Measurements from ENCODE around the gene LAMB3. TPM values are rescaled to one million over a fixed set of nuclear protein-coding genes. Genes with fewer than 3 reads are reported as not detected.

The LAMB3 gene
- total and polyA plus RNA-seq, 10 of the 15 experiments (the other 5 are each of a cell fraction or from before 2014, with no cell fraction given): 0.04 to 1.8 (median 0.10) TPM; not detected in 1

DNA sequence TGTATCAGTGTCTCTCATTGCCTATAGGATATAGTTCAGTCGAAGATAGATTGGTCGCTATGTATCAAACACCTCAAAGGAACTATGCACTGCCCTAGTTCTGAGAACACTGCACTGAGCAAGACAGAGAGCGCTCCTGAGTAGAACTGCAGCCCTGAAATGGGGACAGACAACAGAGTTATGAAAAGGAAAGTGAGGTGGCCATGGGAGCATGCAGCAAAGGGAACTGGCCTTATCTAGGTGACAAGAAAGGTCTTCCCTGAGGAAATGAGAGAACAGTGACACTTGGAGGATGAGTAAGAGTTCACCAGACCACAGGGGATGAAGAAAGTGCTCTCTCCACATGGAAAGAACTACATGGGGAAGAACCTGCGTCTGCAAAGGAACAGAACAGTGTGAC is 15.5 kb upstream of the LAMB3 start:
- no peak overlapping the region for H3K4me2 ChIP-seq (ENCODE audit: control insufficient read depth, insufficient read depth)
- CTCF ChIA-PET: interaction anchor here (1.0 to 5.6 kb wide), 3 partner anchors 14 to 24 kb away, joined by 3 to 30 read pairs (median 3); no protein-coding TSS in a partner anchor

More for the DNA sequence above, 15.5 kb upstream of the LAMB3 start:
- no peak overlapping the region for H3K9ac ChIP-seq (ENCODE audit: control insufficient read depth, insufficient read depth, low read length)
- H3K27me3 ChIP-seq (replicated peaks in 1 of 2; ENCODE audit: control insufficient read depth in 2 of 2, insufficient read depth in 2 of 2, low read length in 1 of 2): no peaks in the 10 kb centered on the region
- TF ChIP-seq SPI1 (IDR thresholded peaks at IDR 0.05; ENCODE audit: borderline replicate concordance, insufficient read depth, low read depth, low read length) (peak; percentile 49; the same call in 1 of the 2 replicates), NR2F1 (conservative IDR thresholded peaks at IDR 0.05) (0 out of 2 replicates have a peak, but pooled peaks have one; percentile 13), JUND (IDR thresholded peaks at IDR 0.05; ENCODE audit: low read depth, low read length) (no peak), IKZF1 (conservative IDR thresholded peaks at IDR 0.05) (peak; percentile 59), IKZF2 (IDR thresholded peaks at IDR 0.05) (peak; percentile 61 to 66; a peak in 2 of 4 replicates), RELB (IDR thresholded peaks at IDR 0.05; ENCODE audit: low read depth) (peak; percentile 41; the same call in 1 of the 2 replicates), BCL11A (IDR thresholded peaks at IDR 0.05; ENCODE audit: low read depth, low read length) (no peak)
- in situ Hi-C loops (cut with MboI): no loop called here
- WGBS (ENCODE audit: insufficient coverage, insufficient replicate concordance, low lambda C conversion rate, missing lambda C conversion rate): 37% methylated on average over 4 of the region's 4 CpGs
- ChIA-PET POLR2A (interaction anchor here (0.7 to 2.7 kb wide), 2 partner anchors 10 to 82 kb away, joined by 3 to 12 read pairs; no protein-coding TSS in a partner anchor), SMC1A (ENCODE audit: uncharacterized antibody, unreplicated experiment) (interaction anchor here (1.4 to 4.5 kb wide), 2 partner anchors 15 to 18 kb away, joined by 5 to 33 read pairs; partner anchors contain the start of gene LAMB3), RAD21 (ENCODE audit: unreplicated experiment) (interaction anchor here (1.0 to 2.7 kb wide), 3 partner anchors 14 to 81 kb away, joined by 4 to 9 read pairs (median 5); no protein-coding TSS in a partner anchor)
- no peak overlapping the region; the same call in 1 of the 2 replicates for H2AFZ ChIP-seq (ENCODE audit: control insufficient read depth, low read depth, low read length)
- no peaks in the 10 kb centered on the region for H3K79me2 ChIP-seq (ENCODE audit: control insufficient read depth, insufficient read depth, low read length)
- H3K4me3 ChIP-seq: no peak overlapping the region
- no peaks in the 10 kb centered on the region for H3K9me3 ChIP-seq (replicated peaks; ENCODE audit: control insufficient read depth, insufficient read depth, low read length)
- no TSS peak for BruUV-seq (replicated peaks)
- peaks cover 3% of the 10 kb centered on the region for H3K4me1 ChIP-seq (ENCODE audit: control insufficient read depth, insufficient read depth, low read length)
- no peak for DNase-seq (ENCODE audit: low read depth, low spot score)
- H3K36me3 ChIP-seq (ENCODE audit: control insufficient read depth in 2 of 2, insufficient read depth in 2 of 2, low read length in 1 of 2): no peaks in the 10 kb centered on the region
- H4K20me1 ChIP-seq (ENCODE audit: control insufficient read depth, insufficient read depth): no peaks in the 10 kb centered on the region
- H3K27ac ChIP-seq (ENCODE audit: control insufficient read depth, insufficient read depth): no peak overlapping the region
- intact Hi-C loops (cut with micrococcal nuclease; ENCODE audit: unreplicated experiment): no loop called here
- FAIRE-seq: peak; percentile 38
- peak; percentile 72 for ATAC-seq
